Stomach smooth muscle (tissue), 2 donors: Measurements from ENCODE around the gene SDHB.

Experiments used
- H3K27ac ChIP-seq: one replicate; pipeline ENCODE4 v1.7.0; 2013; ENCODE audit warnings: mild to moderate bottlenecking, low read length, inconsistent platforms
- H3K27me3 ChIP-seq, 2 donors: one replicate each; pipeline ENCODE4 v1.7.0; 2013; ENCODE audit warnings: low read length in 2 of 2; ENCODE audit not compliant: insufficient read depth in 2 of 2, control insufficient read depth in 1 of 2
- H3K36me3 ChIP-seq, 2 donors: one replicate each; pipeline ENCODE4 v1.7.0; 2013; ENCODE audit warnings: low read length in 2 of 2; ENCODE audit not compliant: control insufficient read depth in 2 of 2, insufficient read depth in 2 of 2
- H3K4me1 ChIP-seq: one replicate; pipeline ENCODE4 v1.7.0; 2013; ENCODE audit warnings: low read length; ENCODE audit not compliant: control insufficient read depth, insufficient read depth
- H3K4me3 ChIP-seq, 2 donors: one replicate each; pipeline ENCODE4 v1.7.0; 2013; ENCODE audit warnings: low read length in 2 of 2
- H3K9ac ChIP-seq, 2 donors: one replicate each; pipeline ENCODE4 v1.7.0; 2013; ENCODE audit warnings: low read length in 2 of 2, mild to moderate bottlenecking in 1 of 2
- H3K9me3 ChIP-seq, 2 donors: one replicate each; pipeline ENCODE4 v1.7.0; 2013; ENCODE audit warnings: low read length in 2 of 2; ENCODE audit not compliant: control insufficient read depth in 2 of 2
- donor health status: healthy.
- donor health status: Pancreatic carcinoma.

SDHB gene

DNA sequence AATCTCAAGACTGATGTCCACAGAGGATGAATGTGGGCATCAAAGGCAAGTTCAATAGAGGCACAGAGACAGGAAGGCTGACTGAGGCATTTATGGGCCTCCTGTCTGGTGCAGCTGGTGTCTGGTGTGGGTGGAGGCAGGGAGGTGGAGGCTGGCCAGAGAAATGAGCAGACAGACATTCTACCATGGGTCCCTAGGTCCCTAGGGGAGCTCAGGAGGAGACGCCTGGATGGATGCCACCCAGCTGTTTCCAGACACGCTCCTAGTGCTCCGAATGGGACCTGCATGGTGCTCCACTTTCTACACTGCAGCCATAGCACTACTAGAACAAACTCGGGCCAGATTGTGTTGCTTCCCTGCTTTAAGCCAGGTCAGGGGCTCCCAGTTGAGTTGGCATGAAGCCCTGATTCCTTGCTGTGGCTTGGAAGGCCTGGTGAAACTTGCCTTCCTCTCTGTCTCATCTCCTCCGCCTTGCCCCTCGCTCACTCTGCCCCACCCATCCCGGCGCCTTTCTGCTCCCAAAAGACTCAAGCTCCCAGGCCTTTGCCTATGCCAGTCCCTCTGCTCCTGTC lies 40.1 kb upstream of the SDHB start:
- no peak overlapping the region for H3K27ac ChIP-seq
- H3K9ac ChIP-seq, result no peak overlapping the region
- H3K4me1 ChIP-seq, result peaks cover 33% of the 10 kb centered on the region

DNA sequence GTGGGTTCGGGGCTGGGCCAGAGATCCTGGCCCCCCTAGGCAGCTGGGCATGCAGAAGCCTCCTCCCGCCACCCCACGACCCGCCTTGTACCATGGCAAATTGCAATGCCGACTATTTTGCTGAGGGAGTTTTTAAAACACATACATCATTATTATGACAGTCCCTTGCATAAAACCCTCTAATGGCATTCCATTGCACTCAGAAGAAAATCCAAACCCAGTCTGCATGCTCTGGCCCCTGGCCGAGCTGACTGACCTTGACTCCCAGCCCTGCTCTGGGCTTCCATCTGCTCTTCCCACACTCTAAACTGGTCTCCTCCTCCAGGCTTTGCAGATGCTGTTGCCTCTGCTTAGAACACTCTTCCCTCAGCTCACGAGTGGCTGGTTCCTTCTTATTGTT lies 37.4 kb upstream of the SDHB start:
- no peaks in the 10 kb centered on the region for H3K36me3 ChIP-seq
- no peaks in the 10 kb centered on the region for H3K27me3 ChIP-seq
- peaks cover 30% of the 10 kb centered on the region for H3K4me1 ChIP-seq
- no peaks in the 10 kb centered on the region for H3K9me3 ChIP-seq
- H3K9ac ChIP-seq, result no peak overlapping the region
- no peak overlapping the region for H3K27ac ChIP-seq
- no peak overlapping the region for H3K4me3 ChIP-seq

More for the DNA sequence above, 40.1 kb upstream of the SDHB start:
- H3K27me3 ChIP-seq, result no peaks in the 10 kb centered on the region
- no peak overlapping the region for H3K4me3 ChIP-seq
- no peaks in the 10 kb centered on the region for H3K9me3 ChIP-seq
- no peaks in the 10 kb centered on the region for H3K36me3 ChIP-seq

DNA sequence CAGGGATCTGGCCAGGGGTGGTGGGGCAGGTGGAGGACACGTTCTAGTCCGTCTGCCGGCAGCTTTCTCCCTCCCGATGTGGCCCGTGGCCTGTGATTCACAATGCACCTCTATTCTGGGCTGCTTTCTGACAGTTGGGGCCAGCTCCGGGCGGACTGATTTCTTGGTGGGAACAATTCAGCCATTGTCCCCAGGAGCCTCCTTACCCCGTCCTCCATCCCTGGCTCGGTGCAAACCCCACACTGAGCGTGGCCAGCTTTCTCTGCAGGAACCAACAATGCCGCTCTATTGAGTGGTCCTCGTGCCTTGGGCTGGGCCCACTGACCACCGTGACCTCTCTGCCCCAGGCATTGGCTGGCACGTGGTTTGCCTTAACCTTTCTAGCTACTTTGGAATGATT lies 35.7 kb upstream of the SDHB start:
- peaks cover 20% of the 10 kb centered on the region for H3K4me1 ChIP-seq
- no peak overlapping the region for H3K9ac ChIP-seq
- no peak overlapping the region for H3K4me3 ChIP-seq
- no peaks in the 10 kb centered on the region for H3K27me3 ChIP-seq
- H3K27ac ChIP-seq, result no peak overlapping the region
- H3K9me3 ChIP-seq, result no peaks in the 10 kb centered on the region
- no peaks in the 10 kb centered on the region for H3K36me3 ChIP-seq

DNA sequence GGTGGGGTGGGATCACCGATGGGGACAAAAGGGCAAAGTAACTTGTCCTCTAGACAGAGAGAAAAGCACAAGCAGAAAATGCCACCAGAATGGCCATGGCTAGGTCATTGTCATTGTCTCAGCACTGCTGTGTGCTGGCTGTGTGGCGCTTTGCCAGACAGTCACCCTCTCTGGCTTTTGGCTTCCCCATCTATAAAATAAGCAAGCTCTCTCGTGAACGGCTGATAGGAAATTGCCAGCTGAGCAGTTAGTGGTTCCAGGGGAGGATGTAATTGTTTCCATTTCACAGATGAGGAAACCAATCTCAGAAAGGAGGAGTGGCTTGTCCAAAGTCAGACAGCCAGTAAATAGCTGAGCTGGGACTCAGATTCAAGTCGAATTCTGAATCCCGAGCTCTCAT lies 32.9 kb upstream of the SDHB start:
- Histone ChIP-seq H3K27me3 (no peaks in the 10 kb centered on the region), H3K4me3 (no peak overlapping the region), H3K4me1 (peaks cover 12% of the 10 kb centered on the region), H3K36me3 (no peaks in the 10 kb centered on the region), H3K9me3 (no peaks in the 10 kb centered on the region), H3K9ac (no peak overlapping the region), H3K27ac (no peak overlapping the region)

DNA sequence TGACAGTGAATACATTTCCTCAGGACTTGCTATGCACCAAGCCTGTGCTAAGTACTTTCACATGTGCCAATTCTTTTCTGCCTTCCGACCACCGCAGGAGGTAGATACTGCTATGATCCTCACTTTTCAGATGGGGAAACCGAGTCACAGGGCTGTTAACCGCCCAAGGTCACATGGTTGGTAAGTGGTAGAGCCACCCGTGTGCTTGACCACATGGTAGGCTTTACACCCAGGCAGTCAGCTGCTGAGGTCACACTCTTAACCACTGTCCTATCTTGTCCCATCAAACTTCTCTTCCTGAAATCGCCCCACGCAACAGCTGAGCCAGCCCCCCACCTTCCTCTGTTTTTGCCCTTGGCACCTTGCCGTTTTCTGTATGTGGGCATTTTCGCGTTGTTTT lies 31.0 kb upstream of the SDHB start:
- H3K9ac ChIP-seq, result no peak overlapping the region
- H3K4me1 ChIP-seq, result no peaks in the 10 kb centered on the region
- H3K27ac ChIP-seq, result no peak overlapping the region
- no peaks in the 10 kb centered on the region for H3K27me3 ChIP-seq
- H3K36me3 ChIP-seq, result no peaks in the 10 kb centered on the region
- no peak overlapping the region for H3K4me3 ChIP-seq
- H3K9me3 ChIP-seq, result no peaks in the 10 kb centered on the region

DNA sequence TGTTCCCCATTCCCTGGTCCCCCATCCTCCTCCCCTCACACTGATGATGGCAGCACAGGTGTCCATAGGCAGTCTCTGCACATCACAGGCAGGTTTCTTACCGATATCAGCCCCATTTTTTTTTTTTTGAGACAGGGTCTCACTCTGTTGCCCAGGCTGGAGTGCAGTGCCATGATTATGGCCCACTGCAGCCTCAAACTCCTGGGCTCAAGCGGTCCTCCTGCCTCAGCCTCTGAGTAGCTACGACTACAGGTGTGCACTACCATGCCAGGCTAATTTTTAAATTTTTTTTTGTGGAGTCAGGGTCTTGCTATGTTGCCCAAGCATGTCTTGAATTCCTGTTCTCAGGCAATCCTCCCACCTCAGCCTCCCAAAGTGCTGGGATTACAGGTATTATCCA lies 28.9 kb upstream of the SDHB start:
- Histone ChIP-seq H3K4me3 (no peak overlapping the region), H3K9me3 (no peaks in the 10 kb centered on the region), H3K36me3 (no peaks in the 10 kb centered on the region), H3K27ac (no peak overlapping the region), H3K9ac (no peak overlapping the region), H3K4me1 (no peaks in the 10 kb centered on the region), H3K27me3 (no peaks in the 10 kb centered on the region)

DNA sequence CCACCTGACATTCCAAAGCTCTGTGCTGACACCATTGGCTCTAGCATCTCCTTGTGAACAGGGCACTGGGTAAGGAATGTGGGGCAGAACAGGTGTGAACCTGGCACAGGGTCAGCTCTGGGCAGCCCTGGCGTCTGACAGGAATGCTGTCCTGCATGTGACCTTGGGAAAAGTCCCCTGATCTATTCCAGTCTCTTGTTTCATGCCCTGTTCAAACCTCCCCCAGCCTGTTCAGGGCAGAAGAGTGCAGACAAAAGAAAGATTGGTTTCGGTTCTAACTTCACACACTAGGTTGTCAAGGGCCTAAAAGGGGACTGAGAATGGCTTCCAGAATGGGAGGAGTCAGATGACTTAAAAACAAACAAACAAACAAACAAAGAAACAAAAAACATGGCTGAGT lies 27.6 kb upstream of the SDHB start:
- H3K4me1 ChIP-seq, result no peaks in the 10 kb centered on the region
- no peaks in the 10 kb centered on the region for H3K9me3 ChIP-seq
- no peaks in the 10 kb centered on the region for H3K36me3 ChIP-seq
- no peaks in the 10 kb centered on the region for H3K27me3 ChIP-seq
- H3K9ac ChIP-seq, result no peak overlapping the region
- H3K27ac ChIP-seq, result no peak overlapping the region
- H3K4me3 ChIP-seq, result no peak overlapping the region

DNA sequence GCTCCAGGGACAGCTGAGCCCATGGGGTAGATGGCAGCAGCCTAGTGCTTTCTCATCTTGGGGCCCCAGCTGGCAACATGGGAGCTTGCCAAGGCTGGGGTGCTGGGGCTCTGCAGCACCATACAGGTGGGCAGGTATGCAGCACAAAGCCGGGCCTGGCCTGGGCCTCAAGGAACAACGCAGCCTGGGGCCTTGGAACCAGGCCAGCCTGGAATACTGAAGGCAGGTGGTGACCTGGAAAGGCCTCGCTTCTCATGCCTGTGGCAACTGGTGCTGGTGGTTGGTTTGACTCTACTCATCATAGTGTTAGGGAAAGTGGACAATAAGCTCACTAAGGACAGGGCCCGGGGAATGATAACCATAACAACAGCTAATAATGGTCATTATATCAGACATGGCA lies 27.0 kb upstream of the SDHB start:
- Histone ChIP-seq H3K9me3 (no peaks in the 10 kb centered on the region), H3K4me3 (no peak overlapping the region), H3K4me1 (no peaks in the 10 kb centered on the region), H3K27me3 (no peaks in the 10 kb centered on the region), H3K9ac (no peak overlapping the region), H3K27ac (no peak overlapping the region), H3K36me3 (no peaks in the 10 kb centered on the region)

DNA sequence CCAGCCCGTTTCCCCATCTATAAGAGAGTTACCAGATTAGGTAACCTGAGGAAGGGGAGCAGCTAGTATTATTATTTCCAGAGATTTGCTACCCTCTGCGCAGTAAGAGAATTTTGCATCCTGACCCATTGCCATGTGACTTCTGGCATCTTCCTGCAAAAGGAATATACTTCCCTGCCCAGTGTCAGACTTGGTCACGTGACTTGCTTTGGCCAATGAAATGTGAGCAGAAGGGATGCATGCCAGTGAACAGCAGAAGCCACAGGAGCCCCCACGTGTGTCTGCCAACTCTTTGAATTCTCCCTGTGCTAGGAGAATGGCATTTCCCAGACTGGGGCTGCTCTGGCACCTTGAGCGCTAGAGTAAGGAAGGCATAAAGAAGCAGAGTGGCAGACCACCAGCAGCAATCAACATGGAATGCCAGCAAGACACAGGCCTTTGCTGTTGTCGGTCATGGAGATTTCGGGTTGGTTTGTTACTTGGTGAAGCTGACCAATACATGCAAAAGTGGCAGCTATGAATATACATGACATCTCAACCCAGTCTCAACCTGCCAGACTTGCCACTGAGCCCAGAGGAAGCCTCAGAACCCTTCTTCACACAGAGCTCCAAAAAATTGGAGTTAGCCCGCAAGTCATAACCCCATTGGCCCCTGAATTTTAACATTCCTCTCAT lies 26.4 kb upstream of the SDHB start:
- Histone ChIP-seq H3K27ac (no peak overlapping the region), H3K36me3 (no peaks in the 10 kb centered on the region)

DNA sequence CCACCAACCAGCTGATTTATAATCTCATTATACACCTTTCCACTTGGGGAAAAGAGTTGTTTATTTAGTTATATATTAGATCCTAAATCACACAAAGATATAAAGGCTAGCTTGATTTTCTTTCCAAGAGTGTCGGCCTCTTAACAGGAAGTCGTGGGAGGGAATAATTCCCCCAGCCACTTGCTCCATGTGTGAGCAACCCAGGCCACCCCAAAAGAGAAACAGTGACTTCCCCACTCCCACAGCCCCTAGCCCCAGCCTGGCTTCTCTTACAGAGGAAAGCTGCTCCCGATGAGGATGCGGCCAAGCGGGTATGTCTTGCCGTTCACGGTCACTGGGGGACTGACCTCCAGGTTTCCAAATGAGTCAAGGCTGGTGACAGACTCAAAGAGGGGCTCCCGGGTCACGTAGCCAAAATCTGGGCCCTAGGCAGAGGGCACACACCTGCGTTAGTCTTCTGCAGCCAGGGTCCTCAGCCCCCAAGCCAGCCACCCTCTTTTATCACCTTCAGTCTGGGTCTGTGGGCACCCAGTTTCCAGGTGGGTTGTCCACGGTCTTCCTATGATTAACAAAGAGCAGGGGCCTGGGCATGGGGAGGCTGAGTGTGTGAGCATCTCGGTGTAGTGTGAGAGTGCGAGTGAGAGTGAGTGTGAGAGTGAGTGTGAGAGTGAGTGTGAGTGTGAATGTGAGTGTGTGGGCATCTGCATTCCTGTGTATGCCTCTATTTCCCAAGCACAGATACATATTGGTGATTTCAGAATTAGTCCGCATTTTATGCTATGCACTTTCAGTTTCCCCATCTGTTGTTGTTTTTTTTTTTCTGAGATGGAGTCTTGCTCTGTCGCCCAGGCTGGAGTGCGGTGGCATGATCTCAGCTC lies 25.4 kb upstream of the SDHB start:
- H3K36me3 ChIP-seq, result no peaks in the 10 kb centered on the region
- no peaks in the 10 kb centered on the region for H3K27me3 ChIP-seq
- H3K9me3 ChIP-seq, result no peaks in the 10 kb centered on the region
- H3K4me1 ChIP-seq, result no peaks in the 10 kb centered on the region
- no peak overlapping the region for H3K9ac ChIP-seq
- H3K4me3 ChIP-seq, result no peak overlapping the region
- no peak overlapping the region for H3K27ac ChIP-seq

More for the DNA sequence above, 26.4 kb upstream of the SDHB start:
- Histone ChIP-seq H3K4me1 (no peaks in the 10 kb centered on the region), H3K9ac (no peak overlapping the region), H3K9me3 (no peaks in the 10 kb centered on the region), H3K27me3 (no peaks in the 10 kb centered on the region), H3K4me3 (no peak overlapping the region)
